Colonic mucosa (tissue), 4 donors: ENCODE results near the gene APH1B. TPM values are rescaled to one million over a fixed set of nuclear protein-coding genes. Genes with fewer than 3 reads are reported as not detected.

Experiments used
- DNase-seq: peaks from one replicate; pipeline ENCODE4 v3.0.0-alpha.2; 2020
- H3K27ac ChIP-seq: fragments of 200-600 bp; one replicate; pipeline ENCODE4 v1.8.0; 2021
- H3K27me3 ChIP-seq: fragments of 200-600 bp; one replicate; pipeline ENCODE4 v1.8.0; 2021
- H3K36me3 ChIP-seq: fragments of 200-600 bp; one replicate; pipeline ENCODE4 v1.8.0; 2021
- H3K4me1 ChIP-seq: fragments of 200-600 bp; one replicate; pipeline ENCODE4 v1.8.0; 2021; ENCODE audit warnings: mild to moderate bottlenecking
- H3K4me3 ChIP-seq: fragments of 200-600 bp; one replicate; pipeline ENCODE4 v1.8.0; 2021
- H3K9ac ChIP-seq, 2 donors: one replicate each; pipeline ENCODE4 v1.7.0; 2013; ENCODE audit warnings: control low read depth in 2 of 2, low read depth in 2 of 2, low read length in 2 of 2
- H3K9me3 ChIP-seq: fragments of 200-600 bp; one replicate; pipeline ENCODE4 v1.8.0; 2021
- CTCF ChIP-seq: fragments of 200-600 bp; IDR thresholded peaks from one replicate; pipeline ENCODE4 v1.8.0; 2022; ENCODE audit warnings: antibody characterized with exemption, mild to moderate bottlenecking
- intact Hi-C: fragments of 100-400 bp; cut with DNase I; formaldehyde crosslinking; loops from one replicate; pipeline ENCODE4 v1.14.1; 2022
- total RNA-seq, 2 donors: library from RNA; stranded (reverse); fragmentation: NEBNext Ultra II Directional in 1 of 2; extraction: Animal tissue kit (Norgen Biotek cat#: 25700) in 1 of 2; gene quantifications; one replicate each; pipeline ENCODE4 v1.2.1, GENCODE V29; 2021
- donor health status: healthy.
- donor health status: DM: no; HTN: no; CAD: no.
- donor health status: DM: no; HTN: no; CAD: no.

Gene APH1B
- total RNA-seq, 2 donors from 2014 or later: 5.0 to 8.9 TPM

GRCh38 chr15:63244976-63245645 lies 32.3 kb upstream of the APH1B start:
- DNase-seq: no peak
- Histone ChIP-seq H3K9me3 (no peaks in the 10 kb centered on the region), H3K4me1 (no peaks in the 10 kb centered on the region), H3K9ac (no peak overlapping the region), H3K36me3 (no peaks in the 10 kb centered on the region), H3K27me3 (no peaks in the 10 kb centered on the region), H3K4me3 (no peak overlapping the region), H3K27ac (peak overlapping the region; percentile 3)
- TF ChIP-seq CTCF: no peak
- intact Hi-C loops: no loop called here

DNA sequence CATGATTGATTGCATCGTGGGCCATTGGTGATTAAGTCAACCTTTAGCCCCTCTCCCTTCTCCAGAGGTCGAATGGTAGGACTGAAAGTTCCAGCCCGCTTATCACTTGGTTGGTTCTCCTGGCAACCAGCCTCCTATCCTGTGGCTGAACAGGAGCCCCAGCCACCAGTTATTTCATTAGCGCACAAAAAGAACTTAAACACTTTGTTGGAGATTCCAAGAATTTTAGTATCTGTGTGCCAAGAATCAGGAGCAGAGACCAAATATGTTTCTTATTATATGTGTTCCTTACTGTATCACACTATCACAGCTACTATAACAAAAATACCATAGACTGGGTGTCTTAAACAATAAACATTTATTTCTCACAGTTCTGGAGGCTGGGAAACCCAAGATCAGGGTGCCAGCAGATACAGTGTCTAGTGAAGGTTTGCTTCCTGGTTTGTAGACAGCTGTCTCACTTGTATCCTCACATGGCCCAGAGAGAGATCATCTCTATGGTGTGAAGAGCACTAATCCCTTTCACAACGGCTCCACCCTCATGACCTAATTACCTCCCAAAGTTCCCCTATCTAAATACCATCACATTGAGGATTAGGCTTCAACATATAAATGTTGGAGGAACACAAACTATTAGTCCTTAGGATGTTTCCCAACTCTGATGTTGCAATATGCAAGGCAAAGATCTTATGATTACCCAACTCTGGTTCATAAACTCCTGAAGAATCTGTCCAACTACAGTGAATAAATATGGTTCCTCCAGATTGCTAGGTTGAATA lies 30.5 kb upstream of the APH1B start:
- intact Hi-C loops: no loop called here
- no peak for TF ChIP-seq CTCF
- no peak for DNase-seq
- Histone ChIP-seq H3K4me3 (no peak overlapping the region), H3K36me3 (no peaks in the 10 kb centered on the region), H3K9me3 (no peaks in the 10 kb centered on the region), H3K4me1 (no peaks in the 10 kb centered on the region), H3K27ac (peak overlapping the region; percentile 32), H3K9ac (no peak overlapping the region), H3K27me3 (no peaks in the 10 kb centered on the region)

- no peak overlapping the region for H3K9ac ChIP-seq
- H3K4me1 ChIP-seq: no peaks in the 10 kb centered on the region
- no peak for DNase-seq
- intact Hi-C loops: no loop called here
- no peak overlapping the region for H3K27ac ChIP-seq
- H3K36me3 ChIP-seq: no peaks in the 10 kb centered on the region
- no peak for TF ChIP-seq CTCF
- H3K9me3 ChIP-seq: no peaks in the 10 kb centered on the region
- no peak overlapping the region for H3K4me3 ChIP-seq
- no peaks in the 10 kb centered on the region for H3K27me3 ChIP-seq
Observed at GRCh38 chr15:63250312-63250965, 27.0 kb upstream of the APH1B start.

DNA sequence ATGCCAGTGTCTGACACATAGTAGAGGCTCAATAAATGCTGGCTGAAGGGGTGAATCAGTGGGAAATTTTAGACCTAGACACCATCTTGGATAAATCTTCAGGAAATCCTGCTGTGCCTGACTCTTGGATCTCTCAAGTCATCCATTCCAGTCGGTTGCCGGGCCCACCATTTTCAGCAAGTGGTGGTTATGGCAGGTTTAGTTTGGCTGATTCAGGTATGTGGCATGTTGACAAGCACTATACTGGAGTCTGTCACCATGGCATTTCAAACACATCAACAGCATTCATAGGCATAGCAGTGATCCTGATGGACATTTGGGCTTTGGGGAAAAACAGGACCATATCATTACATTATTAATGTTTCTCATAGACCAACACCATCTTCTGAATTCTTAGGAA lies 25.7 kb upstream of the APH1B start:
- intact Hi-C loops: no loop called here
- Histone ChIP-seq H3K27me3 (no peaks in the 10 kb centered on the region), H3K4me3 (no peak overlapping the region), H3K4me1 (no peaks in the 10 kb centered on the region), H3K9me3 (no peaks in the 10 kb centered on the region), H3K27ac (no peak overlapping the region), H3K36me3 (no peaks in the 10 kb centered on the region), H3K9ac (no peak overlapping the region)
- TF ChIP-seq CTCF: no peak
- DNase-seq: no peak

GRCh38 chr15:63252292-63252691 lies 25.1 kb upstream of the APH1B start:
- Histone ChIP-seq H3K4me3 (no peak overlapping the region), H3K4me1 (no peaks in the 10 kb centered on the region), H3K9me3 (no peaks in the 10 kb centered on the region), H3K36me3 (no peaks in the 10 kb centered on the region), H3K27ac (no peak overlapping the region), H3K9ac (no peak overlapping the region), H3K27me3 (no peaks in the 10 kb centered on the region)
- TF ChIP-seq CTCF: no peak
- DNase-seq: no peak
- intact Hi-C loops: no loop called here
